Cortex of kidney (tissue), 1 donor: ENCODE data around the gene CCDC50.

ENCODE experiments used
- DNase-seq: peaks from one replicate; lab custom pipeline; 2025; lab: John Stamatoyannopoulos, UW

Gene CCDC50

DNA sequence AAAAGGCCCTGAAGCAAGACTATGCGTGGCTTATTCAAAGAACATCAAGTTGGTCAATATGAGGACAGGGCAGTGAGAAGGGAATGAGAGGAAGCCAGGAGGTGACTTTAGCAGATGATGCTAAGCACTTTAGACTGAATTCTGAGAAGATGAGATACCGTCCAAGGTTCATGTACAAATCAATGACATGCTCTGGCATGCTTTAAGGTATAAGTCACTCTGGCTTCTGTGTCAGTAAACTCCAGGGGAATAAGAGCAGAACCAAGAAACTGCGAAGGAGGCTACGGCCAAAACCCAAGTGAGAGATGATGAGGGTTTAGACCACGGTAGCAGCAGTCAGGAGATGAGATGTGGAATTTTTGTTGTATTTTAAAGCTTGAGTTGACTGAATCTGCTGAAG lies 8.9 kb upstream of the CCDC50 start:
- DNase-seq: no peak

DNA sequence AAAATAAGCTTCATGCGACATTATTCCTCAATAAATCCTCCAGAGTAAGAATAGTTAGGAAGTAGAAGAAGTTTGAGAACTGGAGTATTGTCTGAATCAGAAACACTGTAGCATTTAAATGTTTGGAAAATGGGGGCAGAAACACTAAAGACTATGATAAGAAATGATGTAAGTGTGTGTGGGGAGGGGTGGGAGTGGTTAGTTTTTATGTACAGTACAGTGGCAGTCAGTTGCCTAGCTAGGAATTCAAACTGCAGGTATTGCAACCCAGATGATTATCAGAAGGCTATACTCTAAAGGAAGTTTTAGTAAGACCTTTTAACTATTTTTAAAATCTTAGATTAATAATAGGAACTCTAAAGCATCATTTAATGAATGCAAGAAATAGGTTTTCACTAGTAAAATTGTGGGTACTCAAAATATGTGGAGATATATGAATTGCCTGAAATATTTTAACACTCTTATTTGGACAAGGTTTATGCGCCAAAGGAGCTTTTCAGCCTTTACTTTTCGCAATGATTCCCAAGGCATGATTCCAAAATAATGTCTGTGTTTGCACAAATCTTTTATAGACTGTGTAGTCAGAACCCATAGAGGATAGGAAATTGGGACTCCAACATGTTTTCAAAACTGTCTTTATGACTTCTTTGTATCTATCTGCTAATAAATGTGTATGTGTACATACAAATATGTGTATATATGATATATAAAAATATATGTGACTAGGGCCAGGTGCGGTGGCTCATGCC lies 8.0 kb upstream of the CCDC50 start:
- DNase-seq: no peak

DNA sequence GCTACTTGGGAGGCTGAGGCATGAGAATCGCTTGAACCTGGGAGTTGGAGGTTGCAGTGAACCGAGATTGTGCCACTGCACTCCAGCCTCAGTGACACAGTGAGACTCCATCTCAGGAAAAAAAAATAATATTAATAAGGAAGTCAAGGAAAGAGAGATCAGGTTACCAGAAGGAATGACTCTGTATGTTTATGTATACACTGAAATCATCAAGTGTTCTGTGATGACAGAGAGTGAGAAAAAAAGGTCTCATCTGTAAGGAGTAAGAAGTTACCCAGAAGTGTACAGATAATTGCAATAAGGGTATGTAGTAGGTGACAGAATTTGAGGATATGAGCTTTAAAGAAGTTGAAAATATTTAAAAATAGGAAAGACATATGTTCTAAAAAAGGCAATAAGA lies 4.3 kb upstream of the CCDC50 start:
- DNase-seq: no peak

DNA sequence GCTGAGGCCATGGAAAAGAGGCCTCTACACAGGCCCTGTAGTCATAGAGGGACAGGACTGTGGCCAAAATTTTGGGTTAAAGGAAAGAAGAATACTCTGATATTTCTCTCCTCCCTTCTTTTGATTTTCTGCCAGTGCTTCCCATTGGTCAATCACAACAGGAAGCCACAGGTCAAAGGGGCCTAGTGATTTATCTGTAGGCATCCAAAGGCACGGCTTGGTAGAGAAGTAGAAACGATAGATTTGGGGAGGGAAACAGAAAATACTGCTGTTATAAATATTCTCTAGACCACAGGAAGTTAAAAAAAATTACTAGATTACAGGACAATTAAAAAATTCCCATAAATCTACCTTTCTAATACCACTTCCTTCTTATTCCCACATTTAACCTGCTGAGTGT lies 1.7 kb upstream of the CCDC50 start:
- DNase-seq: no peak

DNA sequence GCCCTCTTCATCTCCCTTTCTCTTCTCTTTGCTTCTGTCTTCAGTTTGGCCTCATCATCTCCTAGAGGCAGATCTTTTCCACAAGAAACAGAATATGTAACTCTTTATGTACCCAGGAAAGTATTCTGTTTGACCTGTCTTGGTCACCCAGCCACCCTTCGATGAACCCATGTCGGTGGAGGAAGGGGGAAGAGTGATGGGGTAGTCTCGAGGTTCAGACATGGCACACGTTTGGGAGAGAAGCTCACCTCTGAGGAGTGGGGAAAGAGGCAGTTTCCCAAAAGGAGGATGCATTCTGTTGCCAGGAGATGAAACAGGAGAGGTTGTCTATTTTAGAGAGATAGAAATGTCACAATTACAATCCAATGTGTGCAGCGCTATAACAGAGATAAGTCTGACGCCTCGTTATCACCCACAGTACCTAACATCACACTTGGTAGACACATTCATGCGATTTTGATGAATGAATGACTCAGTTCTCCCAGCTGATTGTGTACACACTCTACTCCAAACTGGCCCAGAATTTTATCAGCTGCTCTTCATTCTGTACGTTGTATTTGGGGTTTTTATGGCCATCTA lies 722 bp upstream of the CCDC50 start:
- no peak for DNase-seq

DNA sequence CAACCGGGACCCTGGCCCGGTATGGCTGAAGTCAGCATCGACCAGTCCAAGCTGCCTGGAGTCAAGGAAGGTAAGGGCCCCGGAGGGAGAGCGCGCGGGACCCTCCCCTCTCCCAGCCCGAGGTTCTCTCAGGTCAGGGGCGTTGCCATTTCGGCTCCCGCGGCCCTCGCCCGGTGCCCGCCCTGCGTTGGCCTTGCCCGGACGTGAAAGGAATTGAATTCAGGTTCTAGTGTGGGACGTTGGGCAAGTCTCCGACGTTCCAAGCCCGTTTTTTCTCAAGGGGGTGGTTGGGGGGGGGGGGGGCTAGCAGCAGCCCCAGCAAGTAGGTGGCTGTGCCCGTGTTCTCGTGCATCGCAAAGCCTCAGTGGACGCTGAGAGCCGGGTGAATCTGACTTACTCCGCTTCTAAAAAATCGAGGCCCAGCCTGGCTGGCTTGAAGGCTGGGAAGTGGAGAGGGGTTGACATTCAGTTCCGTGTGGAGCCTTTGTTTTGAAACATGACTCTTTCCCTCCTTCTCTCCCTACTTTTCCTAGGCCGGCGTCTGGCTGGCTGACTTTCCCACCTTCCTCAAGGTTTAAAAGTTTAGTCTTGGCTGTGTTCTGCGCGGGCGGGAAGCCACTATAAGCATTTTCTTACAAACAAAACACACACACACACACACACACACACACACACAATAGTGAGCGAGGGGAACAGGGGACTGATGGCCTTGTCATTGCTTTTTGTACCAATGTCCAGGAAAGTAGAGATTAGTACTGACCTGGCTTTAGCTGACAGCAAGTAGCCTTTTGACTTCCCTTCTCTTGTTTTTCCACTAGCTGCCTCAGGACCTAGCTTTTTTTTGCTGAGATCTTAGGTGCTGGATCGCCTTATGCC lies 698 bp downstream of the CCDC50 start, which contains the start of gene UTS2B:
Gene UTS2B, minus strand, starts transcription at position 873 of the 876 bp plus-strand sequence. CDS start 48,337 bp downstream, outside the sequence.
- DNase-seq: no peak

DNA sequence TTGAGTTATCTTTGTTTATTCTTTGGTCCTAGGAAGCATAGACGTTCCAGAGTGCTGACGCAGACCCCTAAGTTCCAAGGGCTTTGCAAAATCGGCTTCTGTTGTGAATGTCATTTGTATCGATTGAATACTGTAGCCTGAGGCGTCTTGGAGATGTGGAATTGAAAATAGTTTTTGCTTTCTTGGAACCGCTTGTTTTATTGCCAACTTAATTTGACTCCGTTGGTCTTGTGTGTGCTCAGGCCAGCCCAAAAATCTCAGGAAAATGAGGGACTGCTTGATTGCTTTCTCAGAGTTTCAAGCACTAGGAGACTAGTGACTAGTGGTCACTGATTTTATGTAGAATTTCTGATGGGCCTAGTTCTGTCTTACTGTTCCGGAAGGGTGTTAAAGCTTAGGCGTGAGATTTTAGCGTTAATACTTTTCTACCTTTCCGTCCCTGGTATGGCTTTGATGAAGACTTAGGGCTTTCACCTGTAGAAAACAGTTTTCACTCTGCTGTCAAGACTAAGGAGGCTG lies 1.4 kb downstream of the CCDC50 start:
- no peak for DNase-seq

DNA sequence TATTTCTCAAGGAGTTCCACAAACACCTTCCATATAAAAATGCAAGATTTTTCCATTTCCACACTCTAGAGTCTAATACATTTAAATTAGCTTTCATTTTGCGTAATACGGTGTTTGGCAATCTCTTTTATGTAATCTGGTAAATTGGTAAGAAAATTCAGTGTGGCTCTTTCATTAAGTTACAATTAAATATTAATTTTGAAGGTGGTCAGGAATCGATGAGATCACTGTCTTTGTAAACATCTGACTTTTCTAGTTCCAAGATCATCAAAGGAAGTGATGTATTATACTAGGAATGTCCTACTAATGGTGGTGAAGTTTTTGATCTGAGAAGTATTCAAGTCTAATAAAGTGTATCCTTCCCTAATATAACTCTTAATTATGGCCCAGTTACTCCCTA lies 2.2 kb downstream of the CCDC50 start:
- DNase-seq: no peak

DNA sequence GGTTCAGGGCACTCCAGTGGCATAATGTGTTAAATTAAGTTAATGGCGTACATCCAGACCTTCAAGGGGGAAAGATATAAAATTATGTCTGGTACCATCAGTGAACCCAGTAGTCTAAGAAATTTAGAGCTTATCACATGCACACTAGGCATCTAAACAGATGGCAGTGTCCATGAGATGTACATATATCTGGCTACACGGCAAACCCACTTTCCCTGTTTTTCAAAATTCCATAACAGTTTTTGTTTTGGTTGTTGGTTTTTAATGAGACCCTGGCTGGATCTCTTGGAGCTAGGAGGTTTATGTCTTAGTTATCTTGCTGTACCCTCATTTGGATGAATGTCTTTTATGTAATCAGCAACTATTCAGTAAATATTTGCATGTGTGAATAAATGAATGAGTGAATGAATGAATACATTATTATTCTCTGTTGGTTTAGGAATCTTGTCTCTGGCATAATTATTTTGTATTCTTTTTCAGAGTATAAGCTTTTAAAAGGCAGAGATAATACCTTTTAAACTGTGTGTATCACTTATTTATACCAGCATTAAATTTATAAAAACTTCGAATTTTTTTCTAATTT lies 4.2 kb downstream of the CCDC50 start:
- DNase-seq: no peak

DNA sequence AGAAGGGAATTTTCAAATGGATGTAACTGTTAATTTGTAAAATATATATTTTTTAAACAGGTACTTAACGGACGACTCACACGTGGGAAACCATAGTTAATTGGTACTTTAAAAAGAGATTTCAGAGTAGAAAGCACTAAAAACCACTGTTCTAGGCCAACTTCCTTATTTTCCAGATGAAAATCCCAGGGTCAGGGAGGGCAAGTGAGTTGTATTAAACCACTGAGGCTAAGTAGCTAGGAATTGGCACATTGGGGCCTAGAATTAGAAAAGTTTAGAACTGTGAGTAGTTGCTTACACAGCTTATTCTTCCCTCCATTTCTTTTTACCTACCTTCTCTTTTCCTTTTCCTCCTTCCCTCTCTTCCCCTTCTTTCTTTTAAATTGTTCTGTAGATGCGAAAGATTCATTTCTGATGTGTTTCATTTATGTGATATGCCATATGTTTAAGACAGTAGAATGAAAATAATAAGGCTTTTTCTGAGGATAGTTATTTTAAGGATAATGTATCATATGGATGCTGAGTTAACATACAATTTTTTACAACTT lies 5.2 kb downstream of the CCDC50 start:
- no peak for DNase-seq

DNA sequence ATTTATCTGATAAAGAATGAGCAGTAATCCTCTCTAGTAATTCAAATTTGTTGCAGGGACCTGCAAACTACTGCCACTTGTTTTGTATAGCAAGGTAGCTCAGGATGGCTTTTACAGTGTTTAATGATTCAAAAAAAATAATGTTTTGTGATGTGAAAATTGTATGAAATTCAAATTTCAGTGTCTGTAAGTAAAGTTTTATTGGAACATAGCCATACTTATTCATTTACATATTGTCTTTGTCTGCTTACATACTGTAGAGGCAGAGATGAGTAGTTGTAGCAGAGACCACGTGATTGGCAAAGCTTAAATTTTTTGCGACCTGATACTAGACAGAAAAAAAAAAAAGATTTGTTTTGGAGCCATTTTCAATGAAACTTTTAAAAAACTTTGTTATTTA lies 7.6 kb downstream of the CCDC50 start:
- DNase-seq: no peak

DNA sequence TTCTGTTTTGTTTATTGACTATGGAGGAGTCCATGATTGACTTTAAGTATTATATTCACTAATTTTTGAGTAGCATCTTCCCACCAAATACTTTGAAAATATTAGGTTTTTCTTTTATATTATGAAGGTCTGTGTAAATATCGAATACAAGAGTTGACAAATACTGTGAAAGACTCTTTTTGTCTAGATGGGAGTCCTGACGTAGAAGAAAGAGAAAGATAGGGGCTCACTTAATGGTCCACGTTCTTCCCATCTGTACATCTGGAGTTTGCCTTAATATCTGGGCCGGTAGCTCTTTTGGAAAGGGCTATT lies 8.9 kb downstream of the CCDC50 start:
- DNase-seq: no peak

DNA sequence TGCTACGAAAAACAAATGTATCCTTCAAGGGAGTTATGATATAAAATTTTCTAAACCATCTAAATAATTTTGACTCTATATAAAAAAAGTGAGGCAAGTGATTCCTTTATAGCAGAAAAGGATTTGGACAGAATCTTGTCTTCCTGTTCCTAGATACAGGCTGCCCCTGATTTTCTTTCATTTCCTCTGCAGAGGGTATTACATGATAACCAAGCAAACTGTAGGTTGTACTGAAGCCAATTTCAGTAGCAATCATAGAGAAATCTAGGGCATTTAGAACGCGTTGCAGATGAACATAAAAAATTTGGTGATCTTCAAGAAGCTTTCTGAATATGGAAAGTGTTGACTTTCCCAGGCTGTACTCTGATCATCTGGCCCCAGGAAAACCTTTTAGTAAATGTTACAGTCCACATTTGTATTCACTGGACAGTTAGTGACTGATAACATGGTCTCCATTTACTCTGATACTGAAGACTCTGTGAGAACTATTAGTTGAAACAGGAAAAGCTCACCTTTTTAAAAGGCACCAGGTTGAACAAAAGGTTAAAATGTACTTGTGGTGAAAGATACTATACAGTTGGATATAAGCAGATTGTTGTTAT lies 10.2 kb downstream of the CCDC50 start:
- no peak for DNase-seq

DNA sequence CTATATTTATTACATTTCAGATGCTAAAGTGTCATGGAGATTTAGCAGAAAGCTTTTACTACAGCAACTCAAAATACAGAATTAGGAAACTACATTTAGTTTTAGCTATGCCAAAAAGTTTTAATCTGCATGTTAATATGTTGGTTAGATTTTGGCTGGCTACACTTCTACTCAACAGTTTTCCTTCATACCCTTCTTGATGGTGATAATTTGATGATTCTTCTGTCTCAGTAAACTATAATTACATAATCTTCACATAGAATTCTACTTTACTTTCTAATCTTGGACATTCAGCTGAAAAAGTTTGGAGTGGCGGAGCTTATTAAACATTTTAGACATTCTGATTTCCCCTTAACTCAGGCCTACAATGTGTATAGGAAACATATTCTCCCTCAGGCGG lies 11.2 kb downstream of the CCDC50 start:
- DNase-seq: no peak

DNA sequence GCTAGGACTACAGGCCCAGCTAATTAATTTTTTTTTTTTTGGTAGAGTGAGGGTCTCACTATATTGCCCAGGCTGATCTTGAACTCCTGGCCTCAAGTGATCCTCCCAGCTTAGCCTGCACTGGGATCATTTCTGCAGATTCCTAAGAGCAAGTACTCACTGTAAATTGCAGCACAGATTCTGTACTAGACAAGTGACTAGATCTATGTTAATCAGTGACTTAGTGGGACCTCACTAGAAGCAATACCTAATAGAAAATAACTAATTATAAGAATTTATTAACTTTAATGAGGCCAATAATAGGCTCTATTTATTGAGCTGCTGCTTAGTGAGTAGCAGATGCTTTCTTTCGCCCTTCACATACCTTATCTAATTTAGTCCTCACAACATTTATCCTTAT lies 11.8 kb downstream of the CCDC50 start:
- no peak for DNase-seq

DNA sequence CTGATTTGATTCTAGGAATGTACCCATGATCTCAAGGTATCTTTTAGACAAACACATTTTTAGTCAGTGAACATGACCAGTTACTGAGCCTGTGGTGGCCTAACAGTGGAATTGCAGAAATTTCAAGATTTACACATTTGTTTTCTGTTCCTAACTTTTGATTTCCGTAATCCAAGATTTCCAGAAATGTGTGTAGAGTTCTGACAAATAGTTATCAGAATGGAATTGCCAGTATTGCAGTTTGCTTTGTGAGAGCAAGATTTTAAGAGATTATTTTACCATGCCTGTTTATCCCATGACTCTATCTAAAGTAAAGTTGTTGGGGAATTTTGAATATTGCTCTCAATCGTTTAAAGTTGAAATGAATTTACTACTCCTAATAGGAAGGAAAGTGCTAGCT lies 12.8 kb downstream of the CCDC50 start:
- no peak for DNase-seq

DNA sequence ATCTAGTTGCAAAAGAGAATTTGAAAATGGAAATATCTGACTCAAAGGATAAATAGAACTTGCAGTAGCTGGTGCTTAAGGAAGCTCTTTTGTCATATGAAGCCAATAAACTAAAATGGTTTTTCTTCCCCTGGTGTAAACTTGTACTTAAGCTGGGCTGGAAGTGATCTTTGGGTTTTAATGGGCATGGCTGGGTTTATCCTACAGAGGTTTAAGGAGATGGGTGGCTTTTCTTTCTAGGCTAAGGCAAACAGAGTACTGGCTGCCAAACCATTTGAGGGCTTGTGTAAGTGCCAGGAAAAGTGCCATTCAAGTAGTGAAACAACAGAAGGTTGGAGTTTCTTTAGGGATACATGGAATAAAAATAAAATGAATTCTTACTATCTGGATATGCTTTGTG lies 13.2 kb downstream of the CCDC50 start:
- DNase-seq: no peak

DNA sequence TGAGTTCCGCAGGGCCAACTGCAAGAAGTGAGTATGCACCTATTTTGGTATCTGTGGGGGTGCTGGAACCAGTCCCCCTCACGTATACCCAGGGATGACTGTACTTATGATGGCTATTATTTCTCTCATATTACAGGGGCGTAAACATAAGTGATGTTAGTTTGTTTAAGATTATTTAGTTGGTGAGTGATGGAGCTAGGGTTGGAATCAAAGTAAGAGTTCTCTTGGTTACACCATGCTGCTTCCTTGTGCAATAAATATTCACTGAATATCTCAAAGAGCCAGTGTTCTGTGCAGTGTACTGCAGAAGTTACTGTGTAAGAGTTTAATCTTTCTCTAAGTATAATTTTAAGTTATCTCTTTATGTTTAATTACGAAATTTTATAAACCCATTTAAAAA lies 13.9 kb downstream of the CCDC50 start:
- DNase-seq: no peak

DNA sequence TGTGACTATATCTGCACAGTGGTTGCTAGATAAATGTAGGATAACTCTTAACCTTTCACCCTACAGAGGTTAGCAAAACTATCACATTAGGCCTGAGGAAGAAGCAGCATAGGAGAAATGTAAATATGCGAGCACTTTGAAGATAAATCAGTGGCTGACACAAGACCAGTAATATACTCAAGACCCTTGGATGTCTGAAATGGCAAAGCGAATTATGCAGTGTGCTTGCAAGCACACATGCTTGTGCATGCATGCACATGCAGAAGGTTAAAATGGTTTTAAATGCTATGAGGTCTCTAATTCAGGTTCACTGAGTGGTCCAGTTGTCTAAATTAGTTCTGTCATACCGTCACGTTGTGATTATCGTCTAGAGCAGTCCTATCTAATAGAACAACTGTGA lies 14.7 kb downstream of the CCDC50 start:
- no peak for DNase-seq

DNA sequence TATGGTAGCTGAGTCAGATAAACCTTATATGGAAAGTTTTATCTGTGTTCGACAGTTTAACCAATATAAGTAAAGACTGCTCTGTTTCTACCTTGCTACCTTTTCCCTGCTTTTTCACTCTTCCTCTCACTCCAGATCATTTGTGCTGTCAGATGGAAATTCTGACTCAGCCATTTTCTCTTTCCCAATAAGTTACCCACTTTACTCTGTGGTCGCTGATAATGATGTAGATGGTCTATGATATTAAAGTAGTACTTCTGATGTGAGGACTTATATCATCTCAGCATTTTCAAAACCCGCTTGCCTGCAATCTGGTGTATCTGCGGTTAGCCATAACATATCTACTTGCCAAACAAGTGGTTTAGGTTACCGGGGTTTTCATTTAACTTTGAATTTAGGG lies 16.1 kb downstream of the CCDC50 start:
- no peak for DNase-seq

DNA sequence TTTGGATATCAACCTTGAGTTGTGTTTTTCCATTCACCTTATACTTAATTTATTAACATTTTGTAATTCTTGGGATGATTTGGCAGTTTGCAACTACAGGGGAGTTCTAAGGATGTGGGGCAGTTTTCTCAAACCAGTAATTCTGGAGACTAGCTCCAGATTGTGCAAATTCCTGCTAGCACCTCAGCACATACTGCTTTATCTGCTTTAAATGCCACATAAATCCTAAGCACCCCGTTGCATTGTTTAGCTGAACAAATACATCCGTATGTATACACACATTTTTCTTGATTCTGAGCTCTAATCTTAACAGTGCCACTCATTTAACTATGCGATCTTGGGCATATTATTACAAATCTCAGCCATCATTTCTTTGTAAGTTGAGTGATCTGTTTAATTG lies 18.0 kb downstream of the CCDC50 start:
- no peak for DNase-seq

DNA sequence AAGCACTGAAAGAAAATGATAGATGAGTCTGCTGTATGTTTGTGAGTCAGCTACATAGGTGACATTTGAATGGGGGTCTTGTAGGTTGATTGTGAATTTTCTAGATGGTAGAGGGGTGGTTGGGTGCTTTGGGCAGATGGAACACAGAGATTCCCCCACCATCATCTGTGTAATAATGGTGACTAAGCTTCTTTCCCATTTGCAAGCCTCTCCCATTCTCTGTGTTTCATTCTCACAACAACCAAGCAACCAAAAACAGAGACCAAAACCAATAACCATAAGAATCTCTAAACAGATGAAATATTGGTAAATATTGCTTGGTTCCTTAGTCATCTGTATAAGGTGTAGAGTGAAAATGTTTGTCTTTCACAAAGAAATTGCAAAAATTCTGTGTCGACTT lies 18.9 kb downstream of the CCDC50 start:
- DNase-seq: no peak
